ENCODE data around the gene ELOVL5.
A peak's percentile ranks its signal among the peaks of the same experiment; 100 is the strongest.

ELOVL5 gene

DNA sequence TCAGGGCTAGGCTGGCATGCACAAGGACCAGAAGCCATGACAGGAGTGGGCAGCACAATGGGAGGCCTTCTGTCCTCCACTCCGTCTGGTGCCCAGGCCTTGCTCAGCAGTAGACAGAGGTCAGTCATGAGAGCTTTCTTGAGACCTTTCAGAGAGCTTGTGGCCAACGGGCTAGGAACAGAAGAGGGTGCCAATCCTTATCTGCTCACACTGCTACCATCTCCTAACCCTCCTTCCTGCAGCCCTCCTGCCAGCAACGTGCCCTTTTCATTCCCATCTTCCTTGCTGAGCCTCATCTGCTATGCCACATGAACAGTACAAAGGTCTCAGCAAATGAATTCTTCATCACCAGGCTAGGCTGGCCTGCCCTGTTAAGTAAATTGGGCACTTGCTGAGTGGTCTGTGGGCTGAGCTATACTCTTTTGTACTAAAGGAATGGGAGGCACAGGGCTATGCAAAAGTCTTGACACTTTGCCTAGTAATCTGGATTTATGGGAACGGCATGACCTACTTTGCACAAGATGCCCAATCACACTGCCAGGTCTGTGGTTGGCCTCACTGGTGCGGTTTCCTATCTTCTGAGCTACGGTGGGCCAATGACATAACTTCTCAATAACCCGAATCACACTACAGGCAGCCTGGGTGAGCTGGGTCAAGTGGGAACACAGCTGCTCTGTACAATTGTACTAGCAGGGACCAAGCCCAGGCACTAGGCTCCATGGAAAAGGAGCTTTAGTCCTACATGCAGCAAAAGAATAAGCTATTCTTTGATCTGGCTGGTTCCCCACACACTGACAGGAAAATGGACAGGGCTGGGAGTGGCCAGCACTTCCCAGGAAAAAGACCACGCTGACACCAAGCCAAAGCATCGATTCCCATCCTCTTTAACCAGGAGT is 47.8 kb downstream of the ELOVL5 start:
- no peak for DNase-seq (ENCODE audit: low read depth)
- H3K4me3 ChIP-seq (ENCODE audit: low read depth, low read length) = no peak overlapping the region
- no peak for TF ChIP-seq CTCF (IDR thresholded peaks at IDR 0.05; ENCODE audit: low read depth, low read length, missing control alignments)

GRCh38 chr6:53299331-53300005 is 49.3 kb downstream of the ELOVL5 start:
- DNase-seq (ENCODE audit: low read depth) = no peak
- no peak for TF ChIP-seq CTCF (IDR thresholded peaks at IDR 0.05; ENCODE audit: low read depth, low read length, missing control alignments)
- H3K4me3 ChIP-seq (ENCODE audit: low read depth, low read length) = no peak overlapping the region

GRCh38 chr6:53297004-53297403 is 51.7 kb downstream of the ELOVL5 start:
- no peak for DNase-seq (ENCODE audit: low read depth)
- H3K4me3 ChIP-seq (ENCODE audit: low read depth, low read length) = no peak overlapping the region
- TF ChIP-seq CTCF (IDR thresholded peaks at IDR 0.05; ENCODE audit: low read depth, low read length, missing control alignments) = no peak

DNA sequence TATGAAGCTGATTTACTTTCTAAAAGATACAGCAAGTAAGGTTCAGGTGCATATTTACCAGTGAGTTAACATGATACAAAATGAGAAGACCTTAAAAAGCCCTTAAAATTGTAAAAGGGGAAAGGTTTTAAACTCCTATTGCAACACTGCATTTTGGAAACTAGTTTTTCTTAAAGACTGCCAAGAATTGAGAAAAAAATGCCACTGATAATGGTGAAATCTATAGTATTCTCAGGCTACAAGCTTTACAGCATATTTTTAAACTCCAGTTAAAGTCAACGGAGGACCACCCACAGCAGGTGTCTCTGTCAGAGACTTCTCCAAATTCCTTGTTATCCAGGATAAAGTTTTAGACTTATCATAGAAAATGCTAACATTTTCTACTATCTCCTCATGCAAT is 53.6 kb downstream of the ELOVL5 start:
- H3K4me3 ChIP-seq (ENCODE audit: low read depth, low read length) = no peak overlapping the region
- no peak for DNase-seq (ENCODE audit: low read depth)
- TF ChIP-seq CTCF (IDR thresholded peaks at IDR 0.05; ENCODE audit: low read depth, low read length, missing control alignments) = no peak

DNA sequence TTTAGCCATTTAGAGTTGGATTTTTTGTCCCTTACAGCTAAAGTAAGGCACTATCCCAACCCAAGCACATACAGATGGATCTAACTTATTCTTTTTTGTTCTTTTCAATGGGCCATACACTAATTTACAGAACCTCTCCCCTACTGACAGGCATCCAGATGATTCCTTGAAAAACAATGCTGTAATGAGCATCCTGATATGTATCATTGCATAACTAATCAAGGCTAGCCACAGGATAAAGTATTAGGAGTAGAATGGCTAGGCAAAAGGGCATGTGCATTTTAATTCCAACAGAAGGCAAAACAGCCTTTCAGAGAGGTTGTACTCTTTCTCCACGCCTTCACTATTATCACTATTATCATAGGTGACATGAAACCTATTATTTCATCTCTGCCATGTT is 54.1 kb downstream of the ELOVL5 start:
- TF ChIP-seq CTCF (IDR thresholded peaks at IDR 0.05; ENCODE audit: low read depth, low read length, missing control alignments) = no peak
- DNase-seq (ENCODE audit: low read depth) = no peak
- no peak overlapping the region for H3K4me3 ChIP-seq (ENCODE audit: low read depth, low read length)

DNA sequence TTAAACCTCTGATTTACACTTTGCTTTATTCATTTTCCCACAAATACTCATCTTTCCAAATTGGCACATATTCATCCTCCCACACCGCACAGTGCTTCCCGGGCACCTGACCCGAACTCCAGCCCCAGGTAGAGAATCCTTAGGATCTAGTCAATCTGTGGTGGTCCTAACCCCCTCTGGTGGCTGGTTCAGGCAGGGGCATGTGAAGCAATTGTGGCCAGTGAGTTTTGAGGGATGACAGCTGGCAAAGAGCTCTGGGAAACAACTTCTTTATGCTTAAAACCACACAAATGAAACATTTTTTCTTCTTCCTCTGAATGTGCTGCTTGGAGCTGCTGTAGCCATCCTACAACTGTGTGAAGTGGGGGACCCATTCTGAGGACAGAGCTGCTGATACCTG is 54.7 kb downstream of the ELOVL5 start:
- no peak overlapping the region for H3K4me3 ChIP-seq (ENCODE audit: low read depth, low read length)
- no peak for DNase-seq (ENCODE audit: low read depth)
- peak; percentile 52 for TF ChIP-seq CTCF (IDR thresholded peaks at IDR 0.05; ENCODE audit: low read depth, low read length, missing control alignments)

Measured in GM12864 (cell line).